A549 treated with dexamethasone at 1 μM for 4 hours (cell line): Measurements from ENCODE around the gene MMP12. TPM values are rescaled to one million over a fixed set of nuclear protein-coding genes. Genes with fewer than 3 reads are reported as not detected.

Source experiments
- total RNA-seq: library from RNA; stranded (reverse); fragments of 200-300 nt; extraction: Qiagen RNA extraction; gene quantifications from 5 replicates; pipeline ENCODE4 v1.2.3, GENCODE V29; 2022

The MMP12 gene
- 0.04 to 0.12 TPM (median 0.08 TPM) in 4 of 5 replicates, not detected in the other for total RNA-seq

DNA sequence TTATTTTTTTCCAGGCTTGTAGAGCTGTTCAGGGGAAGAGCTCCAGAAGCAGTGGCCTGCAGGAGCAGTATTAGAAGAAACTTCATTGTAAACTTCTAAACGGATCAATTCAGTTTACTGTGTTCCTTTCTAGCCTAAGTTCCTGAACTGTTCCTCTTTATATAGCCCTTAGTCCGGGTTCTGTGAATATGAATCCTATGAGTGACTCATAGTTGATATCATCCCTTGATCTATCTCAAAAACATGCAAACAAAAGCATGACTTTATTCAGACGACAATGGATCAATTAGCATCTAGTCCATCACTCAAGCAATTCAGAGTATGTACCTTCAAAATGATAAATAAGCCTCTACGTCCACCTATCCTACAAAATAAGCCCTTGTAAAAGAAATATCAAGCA lies at the start of gene MMP12:
MMP12 (minus strand) TSS at position 131 of the 400 bp plus-strand sequence; CDS start at position 86, 45 bp downstream.

DNA sequence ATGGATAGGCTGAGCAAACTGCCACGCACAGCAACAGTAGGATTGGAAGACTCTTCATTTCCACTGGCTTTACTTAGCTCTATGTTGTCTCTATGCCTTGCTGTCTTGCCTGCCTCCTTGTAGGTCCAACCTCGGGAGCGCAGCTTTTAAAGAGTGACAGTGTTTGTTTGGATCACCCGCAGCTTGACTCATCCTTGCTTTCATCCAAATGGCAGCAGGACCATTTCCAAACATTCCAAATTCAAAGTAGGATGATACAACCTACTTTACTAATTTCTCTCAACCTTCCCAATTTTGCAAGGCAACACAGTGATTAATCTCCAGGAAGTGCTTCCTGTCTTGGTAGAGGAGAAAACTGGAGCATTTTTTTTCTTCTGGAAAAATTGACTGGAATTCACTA lies 31.3 kb downstream of the MMP12 start, which contains the start of gene MMP3:
MMP3 (minus strand) TSS at position 121 of the 400 bp plus-strand sequence; CDS start at position 58, 63 bp downstream.

Other genes starting within 250 kb of the MMP12 start
- not detected in 5 replicates for gene MMP20, start 249.7 kb downstream of the MMP12 start, total RNA-seq
- gene MMP27, start 169.2 kb downstream of the MMP12 start, total RNA-seq: not detected in 5 replicates
- gene MMP8, start 150.0 kb downstream of the MMP12 start, total RNA-seq: not detected in 5 replicates
- gene MMP10, start 94.4 kb downstream of the MMP12 start, total RNA-seq: 0.53 to 1.6 TPM (median 0.87 TPM) in 5 replicates
- gene MMP1, start 76.8 kb downstream of the MMP12 start, total RNA-seq: 0.50 to 1.3 TPM (median 0.93 TPM) in 5 replicates
- gene MMP3, start 31.4 kb downstream of the MMP12 start, total RNA-seq: 0.46 to 0.47 TPM in 2 of 5 replicates, not detected in the others
- gene MMP13, start 80.8 kb upstream of the MMP12 start, total RNA-seq: not detected in 5 replicates
- 57.8 to 68.3 TPM (median 62.1 TPM) in 5 replicates for gene DCUN1D5, start 217.2 kb upstream of the MMP12 start, total RNA-seq
- gene DYNC2H1, start 234.4 kb upstream of the MMP12 start, total RNA-seq: 5.1 to 6.3 TPM (median 6.1 TPM) in 5 replicates